Stimulated activated CD4-positive, alpha-beta T cell treated with anti-CD3 and anti-CD28 coated beads, Interleukin-4, amount 100 ng/mL, for 24 hours (primary cell): ENCODE results near the gene TARS1.

ENCODE experiments used
- DNase-seq: peaks from one replicate; pipeline ENCODE4 v3.0.0-alpha.2; 2020

Gene TARS1

GRCh38 chr5:33440482-33441240, at the start of gene TARS1:
TSS of gene TARS1 (plus strand) at chr5:33440965. CDS start at chr5:33441087, 122 bp downstream.
- peak; percentile 96 for DNase-seq

GRCh38 chr5:33398501-33398900, 42.3 kb upstream of the TARS1 start:
- DNase-seq = no peak

- no peak for DNase-seq
These were observed 40.1 kb upstream of the TARS1 start for GRCh38 chr5:33400675-33401074.

GRCh38 chr5:33401482-33402390, 39.0 kb upstream of the TARS1 start:
- no peak for DNase-seq

- no peak for DNase-seq
These were observed 37.6 kb upstream of the TARS1 start for GRCh38 chr5:33403187-33403586.

GRCh38 chr5:33408816-33409215, 31.9 kb upstream of the TARS1 start:
- no peak for DNase-seq

GRCh38 chr5:33409435-33410170, 31.2 kb upstream of the TARS1 start:
- no peak for DNase-seq

- no peak for DNase-seq
These were observed 30.5 kb upstream of the TARS1 start for GRCh38 chr5:33410221-33410620.

- DNase-seq = no peak
These were observed 29.3 kb upstream of the TARS1 start for GRCh38 chr5:33411498-33411897.

- DNase-seq = no peak
These were observed 24.9 kb upstream of the TARS1 start for GRCh38 chr5:33415811-33416354.

GRCh38 chr5:33417632-33418031, 23.1 kb upstream of the TARS1 start:
- no peak for DNase-seq

- no peak for DNase-seq
These were observed 19.8 kb upstream of the TARS1 start for GRCh38 chr5:33420946-33421345.

- no peak for DNase-seq
These were observed 18.6 kb upstream of the TARS1 start for GRCh38 chr5:33422191-33422590.

- no peak for DNase-seq
These were observed 17.6 kb upstream of the TARS1 start for GRCh38 chr5:33423018-33423630.

- no peak for DNase-seq
These were observed 15.5 kb upstream of the TARS1 start for GRCh38 chr5:33425314-33425713.

- DNase-seq = no peak
These were observed 9.8 kb upstream of the TARS1 start for GRCh38 chr5:33430983-33431382.

GRCh38 chr5:33432656-33433055, 8.1 kb upstream of the TARS1 start:
- DNase-seq = no peak

GRCh38 chr5:33433303-33434240, 7.2 kb upstream of the TARS1 start:
- DNase-seq = no peak

- peak; percentile 73 for DNase-seq
These were observed 4.8 kb upstream of the TARS1 start for GRCh38 chr5:33435893-33436490.

GRCh38 chr5:33438996-33439395, 1.8 kb upstream of the TARS1 start:
- no peak for DNase-seq

- no peak for DNase-seq
These were observed 772 bp upstream of the TARS1 start for GRCh38 chr5:33439905-33440481.
